AG09309 (cell line): Measurements from ENCODE around the gene STIM2.

Source experiments
- DNase-seq: peaks from one replicate; pipeline ENCODE4 v3.0.0-alpha.2; 2010; ENCODE audit warnings: low read depth
- H3K4me3 ChIP-seq: 2 replicates; pipeline ENCODE4 v1.5.1; 2011; ENCODE audit warnings: mild to moderate bottlenecking, low read depth, low read length, moderate library complexity; ENCODE audit not compliant: control insufficient read depth
- TF ChIP-seq, protein P1 (sequence below): IDR thresholded peaks from 2 replicates; pipeline ENCODE4 v1.5.1; 2011; ENCODE audit warnings: mild to moderate bottlenecking, low read depth, low read length, inconsistent platforms; ENCODE audit not compliant: insufficient read depth, control insufficient read depth; ENCODE audit errors: missing control alignments

STIM2 gene

DNA sequence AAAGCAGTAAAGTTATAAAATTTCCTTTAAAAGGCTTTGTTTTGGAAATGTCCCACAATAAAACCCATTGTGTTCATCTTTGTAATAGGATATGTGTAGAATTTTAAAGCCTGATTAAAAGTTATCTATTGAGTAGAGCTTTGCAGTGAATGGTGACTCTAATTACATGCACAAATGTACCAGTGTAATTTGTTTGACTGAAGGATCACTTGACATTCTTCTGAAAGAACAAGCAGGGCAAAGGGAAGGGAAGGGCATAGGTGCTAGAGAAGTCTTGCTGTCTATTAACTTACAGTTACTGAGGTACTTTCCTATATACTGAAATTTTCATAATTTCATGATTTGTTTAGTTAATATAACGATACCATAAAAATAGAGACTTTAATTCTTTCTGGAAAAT is 70.8 kb downstream of the STIM2 start:
- DNase-seq, result no peak
- H3K4me3 ChIP-seq, result no peak overlapping the region
- TF ChIP-seq, protein P1, sequence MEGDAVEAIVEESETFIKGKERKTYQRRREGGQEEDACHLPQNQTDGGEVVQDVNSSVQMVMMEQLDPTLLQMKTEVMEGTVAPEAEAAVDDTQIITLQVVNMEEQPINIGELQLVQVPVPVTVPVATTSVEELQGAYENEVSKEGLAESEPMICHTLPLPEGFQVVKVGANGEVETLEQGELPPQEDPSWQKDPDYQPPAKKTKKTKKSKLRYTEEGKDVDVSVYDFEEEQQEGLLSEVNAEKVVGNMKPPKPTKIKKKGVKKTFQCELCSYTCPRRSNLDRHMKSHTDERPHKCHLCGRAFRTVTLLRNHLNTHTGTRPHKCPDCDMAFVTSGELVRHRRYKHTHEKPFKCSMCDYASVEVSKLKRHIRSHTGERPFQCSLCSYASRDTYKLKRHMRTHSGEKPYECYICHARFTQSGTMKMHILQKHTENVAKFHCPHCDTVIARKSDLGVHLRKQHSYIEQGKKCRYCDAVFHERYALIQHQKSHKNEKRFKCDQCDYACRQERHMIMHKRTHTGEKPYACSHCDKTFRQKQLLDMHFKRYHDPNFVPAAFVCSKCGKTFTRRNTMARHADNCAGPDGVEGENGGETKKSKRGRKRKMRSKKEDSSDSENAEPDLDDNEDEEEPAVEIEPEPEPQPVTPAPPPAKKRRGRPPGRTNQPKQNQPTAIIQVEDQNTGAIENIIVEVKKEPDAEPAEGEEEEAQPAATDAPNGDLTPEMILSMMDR, result no peak

DNA sequence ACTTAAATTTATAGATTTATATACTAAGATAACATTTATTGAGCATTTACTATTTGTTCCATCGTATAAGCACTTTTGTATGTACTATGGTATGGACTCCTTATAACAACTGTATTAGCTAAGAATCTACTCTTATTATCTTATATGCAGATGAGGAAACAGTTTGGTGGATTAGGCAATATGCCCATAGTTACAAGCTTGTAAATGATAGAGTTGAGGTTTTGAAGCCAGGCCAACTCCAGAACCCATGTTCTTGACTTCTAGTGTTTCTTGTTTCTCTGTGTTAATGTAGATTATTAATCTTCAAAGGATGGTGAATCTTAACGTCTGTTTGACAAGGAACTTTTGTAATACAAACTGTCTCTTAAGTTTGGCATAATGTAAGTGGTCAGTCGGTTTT is 71.3 kb downstream of the STIM2 start:
- no peak overlapping the region for H3K4me3 ChIP-seq
- TF ChIP-seq, protein P1, result no peak
- no peak for DNase-seq

DNA sequence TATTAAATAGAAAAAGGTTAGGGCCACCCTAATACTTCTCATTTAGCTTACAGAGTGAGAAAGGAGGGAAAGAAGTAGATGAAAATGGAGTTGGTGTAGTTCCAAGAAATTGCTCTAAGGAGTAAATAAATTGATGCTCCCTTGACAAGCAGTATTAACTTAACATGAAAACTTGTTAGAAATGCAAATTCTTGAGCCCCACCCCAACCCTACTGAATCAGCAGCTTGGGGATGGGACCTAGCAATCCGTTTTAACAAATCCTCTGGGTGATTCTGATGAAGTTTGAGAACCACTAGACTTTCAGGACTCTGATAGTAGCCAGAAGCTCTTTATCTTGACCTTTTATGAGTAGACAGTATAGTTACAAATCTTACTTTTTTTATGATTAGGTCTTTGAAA is 74.8 kb downstream of the STIM2 start:
- no peak overlapping the region for H3K4me3 ChIP-seq
- TF ChIP-seq, protein P1, result no peak

DNA sequence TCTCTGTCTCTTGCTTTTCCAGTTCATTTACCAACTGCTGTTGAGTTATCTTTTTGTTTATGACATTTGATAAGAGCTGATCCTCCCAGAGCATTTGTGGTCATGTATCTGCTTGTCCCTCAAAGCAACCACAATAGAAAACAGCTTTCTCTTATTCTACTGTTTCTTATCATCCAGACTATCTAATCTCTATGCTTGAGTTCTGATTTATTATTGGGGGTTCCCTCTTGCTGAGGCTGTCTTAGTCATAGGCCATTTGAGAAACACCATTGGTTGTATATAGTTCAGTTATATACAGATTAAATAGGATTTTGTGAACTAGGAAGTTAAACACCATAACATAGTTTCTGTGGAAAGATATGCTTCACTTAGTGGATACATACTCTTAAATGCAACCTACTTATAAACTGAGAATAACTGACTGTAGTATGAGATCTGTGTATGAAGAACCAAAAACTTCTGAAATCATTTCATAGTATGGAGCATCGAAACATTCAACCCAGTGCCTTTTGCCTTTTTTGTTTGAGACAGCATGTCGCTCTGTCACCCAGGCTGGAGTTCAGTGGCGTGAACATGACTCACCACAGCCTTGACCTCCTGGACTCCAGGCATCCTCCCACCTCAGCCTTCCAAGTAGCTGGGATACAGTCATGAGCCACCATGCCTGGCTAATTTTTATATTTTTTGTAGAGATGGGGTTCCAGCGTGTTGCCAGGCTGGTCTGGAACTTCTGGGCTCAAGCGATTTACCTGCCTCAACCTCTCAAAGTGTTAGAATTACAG is 75.8 kb downstream of the STIM2 start:
- no peak for DNase-seq

More for the DNA sequence above, 74.8 kb downstream of the STIM2 start:
- no peak for DNase-seq

DNA sequence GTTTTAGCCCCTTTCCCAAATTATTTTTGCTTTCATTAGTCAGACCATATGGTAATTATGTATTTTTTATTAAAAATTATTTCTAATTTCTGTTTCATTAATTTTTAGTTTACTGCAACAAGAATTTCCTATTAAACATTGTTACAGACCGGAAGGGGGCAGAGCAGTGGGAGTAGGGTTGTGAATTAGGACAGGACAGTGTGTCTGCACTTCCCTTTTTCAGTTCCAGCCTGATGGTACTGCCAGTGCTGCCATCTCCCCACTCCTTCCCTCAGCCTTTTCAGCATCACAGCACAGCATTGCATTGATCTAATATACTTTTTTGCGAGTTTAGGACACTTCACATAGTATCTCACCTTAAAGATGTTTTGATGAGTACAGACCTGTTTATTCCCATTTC is 76.5 kb downstream of the STIM2 start:
- DNase-seq, result no peak

More for the DNA sequence above, 75.8 kb downstream of the STIM2 start:
- H3K4me3 ChIP-seq, result no peak overlapping the region
- TF ChIP-seq, protein P1, result no peak

DNA sequence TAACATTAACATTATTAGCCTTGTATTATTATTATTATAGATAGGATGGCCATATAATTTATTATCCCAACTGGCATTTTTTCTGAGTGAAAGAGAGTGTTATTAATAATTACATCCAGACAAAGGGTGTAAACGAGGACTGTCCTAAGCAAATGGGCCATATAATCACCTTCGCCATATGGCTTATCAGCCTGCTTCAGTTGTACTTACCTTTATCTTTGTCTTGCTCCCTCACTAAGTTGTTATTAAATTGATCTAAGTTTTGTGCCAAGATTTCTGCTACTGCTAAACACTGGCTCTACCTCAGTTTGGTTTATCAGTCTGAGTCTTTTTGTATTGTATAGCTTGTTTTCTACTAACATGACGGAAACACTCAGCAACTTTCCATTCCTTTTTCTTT is 76.9 kb downstream of the STIM2 start:
- TF ChIP-seq, protein P1, result no peak
- DNase-seq, result no peak
- no peak overlapping the region for H3K4me3 ChIP-seq

More for the DNA sequence above, 76.5 kb downstream of the STIM2 start:
- TF ChIP-seq, protein P1, result no peak
- no peak overlapping the region for H3K4me3 ChIP-seq
